Gastrocnemius medialis (tissue), 4 donors: Measurements from ENCODE around the gene LIN52.
"Not testable (repeated sequence)": the region's sequence is repeated elsewhere in the genome, so short reads cannot be mapped to it uniquely, and the experiment has no call there.

Source experiments
- POLR2A ChIP-seq, 2 donors: fragments of 450-650 bp; IDR thresholded peaks; one replicate each; pipeline ENCODE4 v1.6.1; 2017; ENCODE audit warnings: antibody characterized with exemption in 2 of 2, mild to moderate bottlenecking in 2 of 2, moderate library complexity in 2 of 2
- TF ChIP-seq, protein P1 (sequence below), 5 experiments: fragments of 450-650 bp in 3 of 5; fragments of 200-600 bp in 2 of 5; sonication (generic) in 2 of 5; IDR thresholded peaks in 4 of 5; conservative IDR thresholded peaks in 1 of 5; 1 replicate in 4 of 5; 2 replicates in 1 of 5; pipeline ENCODE4 v1.5.1; 2016 to 2019; ENCODE audit warnings: antibody characterized with exemption in 5 of 5, mild to moderate bottlenecking in 3 of 5, moderate library complexity in 3 of 5

DNA sequence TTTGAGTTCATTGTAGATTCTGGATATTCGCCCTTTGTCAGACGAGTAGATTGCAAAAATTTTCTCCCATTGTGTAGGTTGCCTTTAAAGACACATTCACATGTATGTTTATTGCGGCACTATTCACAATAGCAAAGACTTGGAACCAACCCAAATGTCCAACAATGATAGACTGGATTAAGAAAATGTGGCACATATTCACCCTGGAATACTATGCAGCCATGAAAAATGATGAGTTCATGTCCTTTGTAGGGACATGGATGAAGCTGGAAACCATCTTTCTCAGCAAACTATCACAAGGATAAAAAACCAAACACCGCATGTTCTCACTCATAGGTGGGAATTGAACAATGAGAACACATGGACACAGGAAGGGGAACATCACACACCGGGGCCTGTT, 40.7 kb downstream of the LIN52 start:
- TF ChIP-seq, protein P1, sequence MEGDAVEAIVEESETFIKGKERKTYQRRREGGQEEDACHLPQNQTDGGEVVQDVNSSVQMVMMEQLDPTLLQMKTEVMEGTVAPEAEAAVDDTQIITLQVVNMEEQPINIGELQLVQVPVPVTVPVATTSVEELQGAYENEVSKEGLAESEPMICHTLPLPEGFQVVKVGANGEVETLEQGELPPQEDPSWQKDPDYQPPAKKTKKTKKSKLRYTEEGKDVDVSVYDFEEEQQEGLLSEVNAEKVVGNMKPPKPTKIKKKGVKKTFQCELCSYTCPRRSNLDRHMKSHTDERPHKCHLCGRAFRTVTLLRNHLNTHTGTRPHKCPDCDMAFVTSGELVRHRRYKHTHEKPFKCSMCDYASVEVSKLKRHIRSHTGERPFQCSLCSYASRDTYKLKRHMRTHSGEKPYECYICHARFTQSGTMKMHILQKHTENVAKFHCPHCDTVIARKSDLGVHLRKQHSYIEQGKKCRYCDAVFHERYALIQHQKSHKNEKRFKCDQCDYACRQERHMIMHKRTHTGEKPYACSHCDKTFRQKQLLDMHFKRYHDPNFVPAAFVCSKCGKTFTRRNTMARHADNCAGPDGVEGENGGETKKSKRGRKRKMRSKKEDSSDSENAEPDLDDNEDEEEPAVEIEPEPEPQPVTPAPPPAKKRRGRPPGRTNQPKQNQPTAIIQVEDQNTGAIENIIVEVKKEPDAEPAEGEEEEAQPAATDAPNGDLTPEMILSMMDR (IDR thresholded peaks at IDR 0.05 in 4 of 5, conservative IDR thresholded peaks at IDR 0.05 in 1 of 5): not testable (repeated sequence)
- TF ChIP-seq POLR2A (IDR thresholded peaks at IDR 0.05): not testable (repeated sequence)
